ENCODE data around the gene PHTF2. TPM values are rescaled to one million over a fixed set of nuclear protein-coding genes. Genes with fewer than 3 reads are reported as not detected.

The PHTF2 gene
- total RNA-seq, 2 experiments from 2014 or later: 26.9 to 62.4 TPM

DNA sequence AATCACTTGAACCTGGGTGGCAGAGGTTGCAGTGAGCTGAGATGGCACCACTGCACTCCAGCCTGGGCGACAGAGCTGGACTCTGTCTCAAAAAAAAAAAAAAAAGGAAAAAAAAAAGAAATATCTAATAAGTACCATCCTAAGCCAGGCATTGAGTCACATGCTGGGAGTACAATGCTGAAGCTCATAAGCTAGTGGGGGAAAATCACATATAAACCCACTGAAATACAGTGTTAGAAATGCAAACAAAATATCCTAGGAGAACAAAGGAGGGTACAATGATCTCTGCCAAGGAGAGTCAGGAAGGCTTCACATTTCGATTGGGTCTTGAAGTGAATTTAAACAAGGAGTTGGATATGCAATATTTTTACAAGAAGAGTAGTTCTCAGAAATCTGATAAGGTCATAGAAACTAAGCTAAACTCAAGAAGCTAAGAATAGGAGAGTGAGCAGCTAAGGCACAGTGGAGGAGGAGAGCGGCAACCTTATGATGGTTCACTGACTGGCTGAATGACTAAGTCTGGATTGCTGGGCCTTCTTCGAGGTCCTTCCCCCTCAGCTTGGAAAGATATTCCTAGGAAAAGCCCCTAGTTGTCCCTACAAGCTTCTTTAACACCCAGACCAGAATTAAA is 115.5 kb downstream of the PHTF2 start:
- POLR2A ChIA-PET: interaction anchor here (0.6 to 10.6 kb wide), 10 partner anchors 9 to 1314 kb away, joined by 3 to 106 read pairs (median 3); no protein-coding TSS in a partner anchor
- TF ChIP-seq, protein P1, sequence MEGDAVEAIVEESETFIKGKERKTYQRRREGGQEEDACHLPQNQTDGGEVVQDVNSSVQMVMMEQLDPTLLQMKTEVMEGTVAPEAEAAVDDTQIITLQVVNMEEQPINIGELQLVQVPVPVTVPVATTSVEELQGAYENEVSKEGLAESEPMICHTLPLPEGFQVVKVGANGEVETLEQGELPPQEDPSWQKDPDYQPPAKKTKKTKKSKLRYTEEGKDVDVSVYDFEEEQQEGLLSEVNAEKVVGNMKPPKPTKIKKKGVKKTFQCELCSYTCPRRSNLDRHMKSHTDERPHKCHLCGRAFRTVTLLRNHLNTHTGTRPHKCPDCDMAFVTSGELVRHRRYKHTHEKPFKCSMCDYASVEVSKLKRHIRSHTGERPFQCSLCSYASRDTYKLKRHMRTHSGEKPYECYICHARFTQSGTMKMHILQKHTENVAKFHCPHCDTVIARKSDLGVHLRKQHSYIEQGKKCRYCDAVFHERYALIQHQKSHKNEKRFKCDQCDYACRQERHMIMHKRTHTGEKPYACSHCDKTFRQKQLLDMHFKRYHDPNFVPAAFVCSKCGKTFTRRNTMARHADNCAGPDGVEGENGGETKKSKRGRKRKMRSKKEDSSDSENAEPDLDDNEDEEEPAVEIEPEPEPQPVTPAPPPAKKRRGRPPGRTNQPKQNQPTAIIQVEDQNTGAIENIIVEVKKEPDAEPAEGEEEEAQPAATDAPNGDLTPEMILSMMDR (conservative IDR thresholded peaks at IDR 0.05; ENCODE audit: low read length): no peak
- no peak for TF ChIP-seq EZH2phosphoT487 (IDR thresholded peaks at IDR 0.05; ENCODE audit: borderline replicate concordance, low read depth, low read length)
- Histone ChIP-seq H3K4me3 (ENCODE audit: low read depth, low read length, poor library complexity, severe bottlenecking) (no peak overlapping the region), H3K36me3 (ENCODE audit: insufficient read depth, low read length) (peaks cover 68% of the 10 kb centered on the region), H3K79me2 (ENCODE audit: insufficient read depth, low read depth, low read length) (peaks cover 35% of the 10 kb centered on the region; the same call in 1 of the 2 replicates), H2AFZ (ENCODE audit: low read length) (no peak overlapping the region), H3K9me2 (ENCODE audit: insufficient read depth, low read length) (no peaks in the 10 kb centered on the region), H3K4me2 (ENCODE audit: low read length) (no peak overlapping the region), H3K4me1 (ENCODE audit: insufficient read depth, low read length, poor library complexity, severe bottlenecking) (peaks cover 82% of the 10 kb centered on the region), H3K9me3 (ENCODE audit: low read length) (no peaks in the 10 kb centered on the region), H4K20me1 (ENCODE audit: insufficient read depth, low read length) (no peaks in the 10 kb centered on the region), H3K27ac (ENCODE audit: low read depth, low read length, poor library complexity, severe bottlenecking) (peak overlapping the region; percentile 26)
- intact Hi-C loops (cut with micrococcal nuclease; ENCODE audit: unreplicated experiment): no loop called here
- DNase-seq (ENCODE audit: low spot score): no peak
- CTCF ChIA-PET (ENCODE audit: unreplicated experiment): interaction anchor here (0.9 kb wide), 1 partner anchor 85 kb away, joined by 3 read pairs; no protein-coding TSS in a partner anchor
- BruUV-seq (replicated peaks): no TSS peak

DNA sequence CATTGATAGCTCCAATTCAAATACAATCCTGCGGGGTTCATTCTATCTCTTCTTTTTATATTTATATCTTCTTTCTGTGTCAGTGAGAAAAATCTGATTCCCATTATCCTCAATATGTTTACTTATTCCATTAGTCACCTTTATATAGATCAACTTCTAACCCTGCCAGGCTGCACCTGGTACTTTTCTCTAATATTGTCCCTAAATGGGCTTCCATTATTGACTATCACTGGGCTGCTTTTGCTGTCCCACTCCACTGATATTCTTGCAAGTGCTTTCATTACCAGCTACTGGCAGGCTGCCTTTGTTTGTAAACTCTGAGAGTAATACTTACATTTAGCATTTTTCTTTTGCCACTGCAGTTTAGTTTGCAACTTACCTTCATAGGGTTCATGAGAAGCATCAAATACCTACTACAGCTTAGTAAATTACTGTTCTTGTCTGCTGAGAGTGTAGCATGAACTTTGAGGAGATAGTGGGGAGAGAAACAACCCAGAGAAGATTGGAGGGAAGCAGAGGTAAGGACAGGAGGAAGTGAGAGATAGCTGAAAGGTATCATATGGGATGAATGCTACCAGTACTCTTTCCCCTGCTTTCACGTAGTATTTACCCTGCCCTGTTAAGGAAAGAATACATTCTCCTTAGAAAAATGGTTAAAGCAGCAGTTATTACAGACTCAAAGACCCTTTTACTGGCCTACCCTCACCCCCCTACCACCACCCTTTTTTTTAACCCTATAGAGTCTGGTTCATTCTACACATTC is 119.1 kb downstream of the PHTF2 start:
- no peak overlapping the region for H2AFZ ChIP-seq (ENCODE audit: low read length)
- ChIA-PET CTCF (ENCODE audit: unreplicated experiment) (no interaction called here), POLR2A (interaction anchor here (1.2 to 3.4 kb wide), 4 partner anchors 10 to 32 kb away, joined by 3 to 20 read pairs (median 4); no protein-coding TSS in a partner anchor)
- peaks cover 72% of the 10 kb centered on the region for H3K4me1 ChIP-seq (ENCODE audit: insufficient read depth, low read length, poor library complexity, severe bottlenecking)
- peaks cover 64% of the 10 kb centered on the region for H3K36me3 ChIP-seq (ENCODE audit: insufficient read depth, low read length)
- H3K9me3 ChIP-seq (ENCODE audit: low read length): no peaks in the 10 kb centered on the region
- intact Hi-C loops (cut with micrococcal nuclease; ENCODE audit: unreplicated experiment): no loop called here
- DNase-seq (ENCODE audit: low spot score): no peak
- no peak overlapping the region for H3K4me3 ChIP-seq (ENCODE audit: low read depth, low read length, poor library complexity, severe bottlenecking)
- BruUV-seq (replicated peaks): no TSS peak
- 0 out of 2 replicates have a peak overlapping the region, but pooled peaks have one; percentile 22 for H3K4me2 ChIP-seq (ENCODE audit: low read length)
- no peaks in the 10 kb centered on the region for H4K20me1 ChIP-seq (ENCODE audit: insufficient read depth, low read length)
- peak overlapping the region; percentile 23 for H3K27ac ChIP-seq (ENCODE audit: low read depth, low read length, poor library complexity, severe bottlenecking)
- TF ChIP-seq, protein P1 (conservative IDR thresholded peaks at IDR 0.05; ENCODE audit: low read length): no peak
- no peak for TF ChIP-seq EZH2phosphoT487 (IDR thresholded peaks at IDR 0.05; ENCODE audit: borderline replicate concordance, low read depth, low read length)
- no peaks in the 10 kb centered on the region for H3K9me2 ChIP-seq (ENCODE audit: insufficient read depth, low read length)
- H3K79me2 ChIP-seq (ENCODE audit: insufficient read depth, low read depth, low read length): peaks cover 14% of the 10 kb centered on the region; the same call in 1 of the 2 replicates

Data from OCI-LY7 (cell line).